Transverse colon (tissue), 4 donors: ENCODE results near the gene TAS1R2.

Experiments
- EP300 ChIP-seq: sonication (generic); formaldehyde crosslinking; IDR thresholded peaks from one replicate; pipeline ENCODE4 v1.6.1; 2017; ENCODE audit warnings: antibody characterized with exemption, low read depth
- POLR2A ChIP-seq: fragments of 450-650 bp; IDR thresholded peaks from one replicate; pipeline ENCODE4 v1.6.1; 2016; ENCODE audit warnings: antibody characterized with exemption, mild to moderate bottlenecking, moderate library complexity
- POLR2AphosphoS5 ChIP-seq, 3 donors: sonication (generic); formaldehyde crosslinking; IDR thresholded peaks; one replicate each; pipeline ENCODE4 v1.6.1; 2016; ENCODE audit warnings: antibody characterized with exemption in 3 of 3
- TF ChIP-seq, protein P1 (sequence below), 5 experiments: fragments of 200-600 bp in 3 of 5; fragments of 450-650 bp in 2 of 5; sonication (generic) in 3 of 5; IDR thresholded peaks; 1 replicate in 2 of 5; 2 replicates in 3 of 5; pipeline ENCODE4 v1.5.1; 2016 to 2017; ENCODE audit warnings: antibody characterized with exemption in 5 of 5, inconsistent platforms in 3 of 5, mild to moderate bottlenecking in 2 of 5, moderate library complexity in 1 of 5

DNA sequence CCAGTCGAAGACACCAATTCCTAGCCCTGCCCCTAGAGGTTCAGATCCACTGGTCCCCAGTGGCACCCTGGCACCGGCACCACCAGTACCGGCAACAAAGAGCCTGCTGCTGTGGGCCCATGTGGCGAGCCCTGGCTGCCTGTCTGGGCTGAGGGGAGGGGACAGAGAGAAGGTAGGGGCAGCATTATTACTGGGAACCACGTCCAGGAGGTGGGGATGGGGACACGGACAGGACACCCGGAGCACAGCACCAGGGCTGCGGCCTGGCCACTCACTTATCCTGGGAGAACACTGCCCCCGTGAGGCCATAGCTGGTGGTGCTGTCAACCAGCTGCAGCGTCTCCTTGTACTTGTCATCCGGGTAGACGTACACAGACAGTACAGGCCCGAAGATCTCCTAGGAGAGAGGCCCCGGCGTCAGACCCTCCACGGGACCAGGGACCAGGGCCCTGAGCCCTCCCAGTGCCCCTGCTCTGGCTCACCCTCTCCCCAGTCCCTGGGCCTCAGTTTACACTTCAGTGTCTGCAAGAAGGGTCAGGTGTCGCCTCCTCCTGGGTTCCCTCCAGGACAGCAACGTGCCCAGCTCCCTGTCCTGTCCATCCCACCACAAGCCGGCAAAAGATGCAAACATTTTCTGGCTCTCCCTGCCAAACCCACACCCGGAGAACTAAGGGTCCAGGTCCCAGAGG, 15.8 kb upstream of the TAS1R2 start:
- TF ChIP-seq, protein P1, sequence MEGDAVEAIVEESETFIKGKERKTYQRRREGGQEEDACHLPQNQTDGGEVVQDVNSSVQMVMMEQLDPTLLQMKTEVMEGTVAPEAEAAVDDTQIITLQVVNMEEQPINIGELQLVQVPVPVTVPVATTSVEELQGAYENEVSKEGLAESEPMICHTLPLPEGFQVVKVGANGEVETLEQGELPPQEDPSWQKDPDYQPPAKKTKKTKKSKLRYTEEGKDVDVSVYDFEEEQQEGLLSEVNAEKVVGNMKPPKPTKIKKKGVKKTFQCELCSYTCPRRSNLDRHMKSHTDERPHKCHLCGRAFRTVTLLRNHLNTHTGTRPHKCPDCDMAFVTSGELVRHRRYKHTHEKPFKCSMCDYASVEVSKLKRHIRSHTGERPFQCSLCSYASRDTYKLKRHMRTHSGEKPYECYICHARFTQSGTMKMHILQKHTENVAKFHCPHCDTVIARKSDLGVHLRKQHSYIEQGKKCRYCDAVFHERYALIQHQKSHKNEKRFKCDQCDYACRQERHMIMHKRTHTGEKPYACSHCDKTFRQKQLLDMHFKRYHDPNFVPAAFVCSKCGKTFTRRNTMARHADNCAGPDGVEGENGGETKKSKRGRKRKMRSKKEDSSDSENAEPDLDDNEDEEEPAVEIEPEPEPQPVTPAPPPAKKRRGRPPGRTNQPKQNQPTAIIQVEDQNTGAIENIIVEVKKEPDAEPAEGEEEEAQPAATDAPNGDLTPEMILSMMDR (IDR thresholded peaks at IDR 0.05), result peak; percentile 71 to 88 (median 80)
- TF ChIP-seq POLR2A (no peak), POLR2AphosphoS5 (IDR thresholded peaks at IDR 0.05) (no peak), EP300 (no peak)
